ENCODE results near the gene PICK1. TPM values are rescaled to one million over a fixed set of nuclear protein-coding genes. Genes with fewer than 3 reads are reported as not detected.
A peak's percentile ranks its signal among the peaks of the same experiment; 100 is the strongest.

Gene PICK1
- total RNA-seq, 1 donor from 2014 or later: 74.3 TPM

DNA sequence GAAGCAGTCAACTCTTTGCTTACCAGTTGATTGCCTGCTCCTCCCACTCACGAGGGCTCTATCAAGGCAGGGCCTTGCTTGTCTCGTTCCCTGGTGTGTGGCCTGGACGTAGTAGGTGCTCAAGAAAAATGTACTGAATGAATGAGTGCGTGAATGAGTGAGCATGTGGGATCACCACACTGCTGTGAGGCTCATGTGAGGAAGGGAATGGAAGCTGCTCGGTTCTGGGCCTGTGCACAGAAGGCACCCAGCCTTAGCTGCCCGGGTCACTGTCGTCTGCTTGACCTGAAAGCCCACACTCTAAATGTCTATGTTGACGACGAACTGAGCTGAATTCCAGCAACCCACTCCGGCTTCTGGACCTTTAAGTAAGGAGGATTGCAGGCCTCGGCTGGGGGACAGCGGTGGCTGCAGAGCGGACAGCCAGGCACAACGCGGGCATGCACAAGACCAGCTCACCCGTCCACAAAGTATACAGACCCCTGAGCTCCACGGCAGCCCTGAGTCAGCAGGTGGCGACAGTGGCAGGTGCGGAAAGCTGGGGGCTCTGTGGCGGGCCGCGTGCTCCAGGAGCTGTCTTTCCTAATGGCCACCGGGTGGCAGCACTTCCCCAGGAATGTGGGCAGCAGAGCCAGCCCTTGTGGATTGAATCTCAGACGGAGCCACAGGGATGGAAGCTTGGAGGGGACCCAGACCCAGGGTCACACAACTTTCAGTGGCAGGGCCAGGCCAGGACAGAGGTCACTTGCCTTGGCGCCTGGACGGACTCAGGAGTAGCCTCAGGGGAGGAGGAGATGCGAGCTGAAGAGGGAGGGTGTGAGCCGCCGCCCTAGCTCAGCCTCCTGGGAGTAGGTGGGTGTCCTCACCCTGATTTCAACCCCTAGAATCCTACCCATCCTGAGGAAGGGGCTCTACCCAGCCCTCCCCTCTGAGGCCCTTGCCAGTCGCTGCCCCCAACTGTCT, 5.0 kb upstream of the PICK1 start:
- H3K27ac Mint-ChIP-seq: no peak overlapping the region
- H3K4me3 Mint-ChIP-seq: no peak overlapping the region

DNA sequence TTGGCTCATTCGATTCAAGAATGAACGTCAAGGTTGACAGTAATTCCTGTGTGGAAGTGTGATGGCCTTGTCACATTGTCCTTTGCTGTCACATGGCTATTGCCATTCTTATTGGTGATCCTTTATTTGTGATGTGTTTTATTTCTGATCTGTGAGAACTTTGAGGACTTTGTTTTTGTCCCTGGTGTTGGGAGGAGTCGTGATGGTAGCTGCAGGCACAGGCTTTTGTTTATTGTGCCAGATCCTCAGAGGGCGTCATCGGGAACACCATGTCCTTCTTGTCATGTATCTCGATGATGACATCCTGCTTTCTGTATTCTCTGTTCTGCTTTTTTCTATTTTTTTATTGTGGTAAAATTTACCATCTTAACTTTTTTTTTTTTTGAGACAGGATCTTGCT, 5.6 kb downstream of the PICK1 start:
- Mint-ChIP-seq H3K36me3 (peaks cover 39% of the 10 kb centered on the region), H3K4me3 (no peak overlapping the region), H3K4me1 (peaks cover 6% of the 10 kb centered on the region), H3K27me3 (ENCODE audit: low read depth) (no peaks in the 10 kb centered on the region), H3K27ac (no peak overlapping the region), H3K9me3 (no peaks in the 10 kb centered on the region)
- no peak for DNase-seq (ENCODE audit: low spot score in 2 of 2, unreplicated experiment in 2 of 2)
- TF ChIP-seq, protein P1, sequence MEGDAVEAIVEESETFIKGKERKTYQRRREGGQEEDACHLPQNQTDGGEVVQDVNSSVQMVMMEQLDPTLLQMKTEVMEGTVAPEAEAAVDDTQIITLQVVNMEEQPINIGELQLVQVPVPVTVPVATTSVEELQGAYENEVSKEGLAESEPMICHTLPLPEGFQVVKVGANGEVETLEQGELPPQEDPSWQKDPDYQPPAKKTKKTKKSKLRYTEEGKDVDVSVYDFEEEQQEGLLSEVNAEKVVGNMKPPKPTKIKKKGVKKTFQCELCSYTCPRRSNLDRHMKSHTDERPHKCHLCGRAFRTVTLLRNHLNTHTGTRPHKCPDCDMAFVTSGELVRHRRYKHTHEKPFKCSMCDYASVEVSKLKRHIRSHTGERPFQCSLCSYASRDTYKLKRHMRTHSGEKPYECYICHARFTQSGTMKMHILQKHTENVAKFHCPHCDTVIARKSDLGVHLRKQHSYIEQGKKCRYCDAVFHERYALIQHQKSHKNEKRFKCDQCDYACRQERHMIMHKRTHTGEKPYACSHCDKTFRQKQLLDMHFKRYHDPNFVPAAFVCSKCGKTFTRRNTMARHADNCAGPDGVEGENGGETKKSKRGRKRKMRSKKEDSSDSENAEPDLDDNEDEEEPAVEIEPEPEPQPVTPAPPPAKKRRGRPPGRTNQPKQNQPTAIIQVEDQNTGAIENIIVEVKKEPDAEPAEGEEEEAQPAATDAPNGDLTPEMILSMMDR (IDR thresholded peaks at IDR 0.05; ENCODE audit: unreplicated experiment): no peak

More for the DNA sequence above, 5.0 kb upstream of the PICK1 start:
- H3K27me3 Mint-ChIP-seq (ENCODE audit: low read depth): peaks cover 6% of the 10 kb centered on the region
- TF ChIP-seq, protein P1 (IDR thresholded peaks at IDR 0.05; ENCODE audit: unreplicated experiment): peak; percentile 86
- no peaks in the 10 kb centered on the region for H3K9me3 Mint-ChIP-seq
- H3K4me1 Mint-ChIP-seq: no peaks in the 10 kb centered on the region
- DNase-seq (ENCODE audit: low spot score in 2 of 2, unreplicated experiment in 2 of 2): peak; percentile 71 to 86
- H3K36me3 Mint-ChIP-seq: no peaks in the 10 kb centered on the region

GRCh38 chr22:38065539-38065938, 8.3 kb downstream of the PICK1 start:
- no peak for DNase-seq (ENCODE audit: low spot score in 2 of 2, unreplicated experiment in 2 of 2)
- H3K4me1 Mint-ChIP-seq: no peaks in the 10 kb centered on the region
- H3K27ac Mint-ChIP-seq: no peak overlapping the region
- no peak overlapping the region for H3K4me3 Mint-ChIP-seq
- H3K36me3 Mint-ChIP-seq: peaks cover 32% of the 10 kb centered on the region
- H3K9me3 Mint-ChIP-seq: no peaks in the 10 kb centered on the region
- H3K27me3 Mint-ChIP-seq (ENCODE audit: low read depth): no peaks in the 10 kb centered on the region
- TF ChIP-seq, protein P1 (IDR thresholded peaks at IDR 0.05; ENCODE audit: unreplicated experiment): no peak

DNA sequence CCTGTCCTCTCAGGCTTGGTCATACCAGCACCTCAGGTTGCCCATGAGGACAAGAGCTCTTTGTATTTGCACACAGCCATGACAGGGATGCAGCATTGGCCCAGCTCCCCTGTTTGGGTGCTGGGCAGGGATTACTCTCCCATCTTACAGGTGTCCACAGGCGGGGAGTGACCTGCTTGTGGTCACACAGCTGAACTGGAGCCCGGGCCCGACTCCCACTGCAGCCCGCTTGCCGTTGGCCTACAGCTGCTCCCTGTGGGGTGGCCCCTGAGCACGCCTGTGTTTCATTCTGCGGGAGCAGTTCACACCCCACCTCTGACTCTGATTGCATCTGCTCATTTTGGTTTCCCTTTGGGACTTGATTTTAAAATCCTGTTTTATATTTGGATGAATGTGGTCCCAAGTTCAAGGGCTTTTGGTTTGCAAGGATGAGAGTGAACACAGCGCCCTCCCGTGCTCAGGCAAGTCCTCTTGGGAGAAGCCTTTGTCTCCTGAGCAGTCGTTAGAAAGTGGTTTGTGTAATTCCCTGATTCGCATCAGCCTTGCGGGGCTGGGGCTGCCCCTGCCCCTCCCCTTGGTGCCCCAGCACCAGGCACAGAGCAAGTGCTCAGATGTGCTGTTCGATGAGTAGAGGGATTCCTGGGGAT, 9.3 kb downstream of the PICK1 start:
- H3K27me3 Mint-ChIP-seq (ENCODE audit: low read depth): no peaks in the 10 kb centered on the region
- H3K4me3 Mint-ChIP-seq: no peak overlapping the region
- no peak for DNase-seq (ENCODE audit: low spot score in 2 of 2, unreplicated experiment in 2 of 2)
- TF ChIP-seq, protein P1 (IDR thresholded peaks at IDR 0.05; ENCODE audit: unreplicated experiment): no peak
- no peak overlapping the region for H3K27ac Mint-ChIP-seq
- peaks cover 30% of the 10 kb centered on the region for H3K36me3 Mint-ChIP-seq
- H3K9me3 Mint-ChIP-seq: no peaks in the 10 kb centered on the region
- H3K4me1 Mint-ChIP-seq: no peaks in the 10 kb centered on the region

DNA sequence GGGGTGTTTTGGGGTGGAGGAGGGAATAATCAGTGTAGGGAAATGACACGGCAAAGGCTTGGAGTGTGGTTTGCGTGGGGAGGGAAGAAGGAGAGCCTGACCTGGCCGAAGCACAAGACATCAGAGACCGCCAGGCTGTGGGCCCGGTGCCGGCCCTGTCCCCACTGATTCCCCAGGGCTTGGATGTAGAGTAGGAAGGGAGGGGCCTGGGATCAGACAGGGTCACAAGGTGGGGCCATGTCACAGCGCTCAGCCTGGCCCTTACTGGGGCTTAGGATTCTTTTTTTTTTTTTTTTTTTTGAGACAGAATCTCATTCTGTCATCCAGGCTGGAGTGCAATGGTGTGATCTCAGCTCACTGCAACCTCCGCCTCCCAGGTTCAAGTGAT, 9.8 kb downstream of the PICK1 start:
- Mint-ChIP-seq H3K36me3 (peaks cover 24% of the 10 kb centered on the region), H3K27ac (no peak overlapping the region)

More for the DNA sequence above, 9.8 kb downstream of the PICK1 start:
- TF ChIP-seq, protein P1 (IDR thresholded peaks at IDR 0.05; ENCODE audit: unreplicated experiment): no peak
- H3K4me3 Mint-ChIP-seq: no peak overlapping the region
- H3K9me3 Mint-ChIP-seq: no peaks in the 10 kb centered on the region
- H3K4me1 Mint-ChIP-seq: no peaks in the 10 kb centered on the region
- no peak for DNase-seq (ENCODE audit: low spot score in 2 of 2, unreplicated experiment in 2 of 2)
- H3K27me3 Mint-ChIP-seq (ENCODE audit: low read depth): no peaks in the 10 kb centered on the region

Data from mesothelial cell of epicardium (in vitro differentiated cells).